Keratinocyte (primary cell): ENCODE results near the gene COG3.

Experiments
- CTCF ChIP-seq, 3 experiments: IDR thresholded peaks in 1 of 3; conservative IDR thresholded peaks in 1 of 3; optimal IDR thresholded peaks in 1 of 3; 2 replicates in 2 of 3; 3 replicates in 1 of 3; pipeline versions ENCODE3 to v1.5.1; 2011; ENCODE audit warnings: low read length in 3 of 3, mild to moderate bottlenecking in 3 of 3, moderate library complexity in 2 of 3, control low read depth in 1 of 3, inconsistent platforms in 1 of 3; ENCODE audit not compliant: insufficient read depth in 2 of 3; ENCODE audit errors: extremely low read depth in 1 of 3
- EZH2 ChIP-seq: IDR thresholded peaks from one replicate; pipeline ENCODE4 v1.6.1; 2012; ENCODE audit warnings: inconsistent platforms, mild to moderate bottlenecking, low read length, moderate library complexity

GRCh38 chr13:45433381-45433790 is 31.4 kb upstream of the COG3 start:
- no peak for TF ChIP-seq CTCF (optimal IDR thresholded peaks at IDR 0.05 in 1 of 3, IDR thresholded peaks at IDR 0.05 in 1 of 3, conservative IDR thresholded peaks at IDR 0.05 in 1 of 3; ENCODE audit: extremely low read depth in 1 of 3, insufficient read depth in 2 of 3, low read length in 3 of 3)
- TF ChIP-seq EZH2 = no peak
